Activated CD8-positive, alpha-beta memory T cell treated with anti-CD3 and anti-CD28 coated beads for 1 hour (primary cell): ENCODE results near the gene HELZ.
"Not testable (repeated sequence)": the region's sequence is repeated elsewhere in the genome, so short reads cannot be mapped to it uniquely, and the experiment has no call there.

Experiments
- DNase-seq, 2 donors: peaks; one replicate each; pipeline ENCODE4 v3.0.0-alpha.2; 2020; ENCODE audit warnings: low read depth in 1 of 2; ENCODE audit errors: extremely low read depth in 1 of 2

HELZ gene

DNA sequence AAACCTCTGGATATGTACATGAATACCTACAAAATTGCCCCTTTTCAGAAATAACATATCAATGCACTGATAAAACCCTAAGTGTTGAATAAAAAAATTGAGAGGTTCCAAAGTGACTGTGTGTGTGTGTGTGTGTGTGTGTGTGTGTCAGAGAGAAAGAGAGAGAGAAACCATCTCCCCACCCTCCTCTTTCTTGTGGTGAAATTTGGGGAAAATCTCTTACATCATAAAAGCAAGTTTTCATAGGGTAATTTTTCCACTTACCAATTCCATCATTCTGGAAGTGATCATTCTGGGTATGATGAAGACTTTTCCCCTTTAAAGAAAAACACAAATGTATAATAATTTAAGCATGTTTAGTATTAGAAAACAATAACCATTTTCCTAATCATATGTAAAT is 121.3 kb downstream of the HELZ start:
- no peak for DNase-seq

DNA sequence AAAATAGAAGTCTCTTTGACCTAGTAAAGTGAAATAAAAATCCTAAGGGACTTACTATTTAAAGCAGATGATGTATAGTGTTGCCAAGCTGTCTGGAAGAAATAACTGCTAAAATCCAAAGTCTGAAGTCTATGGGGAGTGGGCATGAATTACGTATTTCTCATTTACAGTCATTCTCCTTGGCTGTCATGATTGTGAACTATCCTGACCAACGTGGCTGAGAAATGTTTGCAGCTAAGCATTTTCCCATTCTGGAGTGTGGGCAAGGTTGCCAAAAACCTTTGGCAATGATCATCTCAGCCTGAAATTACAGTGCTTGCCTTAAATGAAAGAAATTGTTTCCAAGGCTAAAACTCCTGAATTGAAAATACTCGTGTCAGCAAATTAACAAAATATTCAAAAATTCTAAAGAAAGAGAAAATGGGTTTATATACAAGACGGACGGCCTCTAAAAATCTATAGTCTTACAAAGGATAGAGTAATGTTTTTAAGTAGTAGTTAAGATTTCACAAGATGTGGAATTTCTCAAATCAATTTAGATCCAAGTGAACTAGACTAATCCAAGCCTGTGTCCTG is 123.6 kb downstream of the HELZ start:
- DNase-seq = no peak

- DNase-seq = no peak
Measured at GRCh38 chr17:67119102-67119501, 125.9 kb downstream of the HELZ start.

DNA sequence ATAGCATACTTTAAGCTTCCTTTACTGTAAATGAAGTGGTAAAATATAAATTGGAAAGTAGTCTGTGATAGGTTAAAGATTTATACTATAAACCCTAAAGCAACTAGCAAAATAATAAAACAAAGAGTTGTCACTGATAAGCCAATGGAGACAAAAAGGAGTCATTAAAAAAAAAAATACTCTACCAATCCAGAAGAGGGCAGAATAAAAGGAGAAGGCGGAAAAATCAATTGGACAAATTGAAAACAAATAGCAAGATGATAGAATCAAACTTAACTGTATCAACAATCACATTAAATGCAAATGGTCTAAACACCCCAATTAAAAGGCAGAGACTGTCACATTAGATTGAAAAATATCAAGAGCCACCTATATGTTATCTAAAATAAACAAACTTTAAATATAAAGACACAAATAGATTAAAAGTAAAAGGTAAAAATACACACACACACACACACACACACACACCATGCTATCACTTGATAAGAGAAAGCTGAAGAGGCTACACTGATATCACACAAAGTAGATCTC is 128.9 kb downstream of the HELZ start:
- DNase-seq = no peak

DNA sequence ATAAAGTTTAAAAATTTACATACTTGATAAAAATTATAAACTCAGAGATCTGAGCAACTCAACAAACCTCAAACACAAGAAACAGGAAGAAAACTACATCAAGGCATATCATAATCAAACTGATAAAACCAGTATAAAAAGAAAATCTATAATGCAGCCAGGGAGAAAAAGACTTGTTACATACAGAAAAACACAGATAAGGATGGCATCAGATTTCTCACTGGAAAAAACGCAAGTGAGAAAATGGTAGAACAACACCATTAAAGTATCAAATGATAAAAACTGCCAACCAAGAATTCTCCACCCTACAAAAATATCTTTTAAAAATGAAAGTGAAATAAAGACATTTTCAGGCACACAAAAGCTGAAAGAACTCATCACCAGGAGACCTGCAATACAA is 129.6 kb downstream of the HELZ start:
- no peak for DNase-seq

DNA sequence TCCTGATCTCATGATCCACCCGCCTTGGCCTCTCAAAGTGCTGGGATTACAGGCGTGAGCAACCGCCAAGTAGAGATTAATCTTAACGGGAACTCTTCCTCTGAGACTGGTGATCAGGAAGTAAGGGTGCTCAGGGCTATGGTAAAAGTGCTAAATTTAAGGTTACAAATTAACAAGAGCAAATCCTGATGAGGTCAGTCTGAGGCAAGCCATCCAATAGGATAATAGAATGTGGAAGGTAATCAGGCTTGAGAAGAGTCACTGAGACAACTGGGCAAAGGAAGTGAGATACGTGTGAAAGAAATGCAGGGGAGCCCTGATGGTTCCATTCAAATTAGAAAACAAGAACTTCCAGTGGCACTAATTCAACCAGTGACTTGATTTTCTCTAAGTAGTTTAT is 131.5 kb downstream of the HELZ start:
- DNase-seq = no peak

DNA sequence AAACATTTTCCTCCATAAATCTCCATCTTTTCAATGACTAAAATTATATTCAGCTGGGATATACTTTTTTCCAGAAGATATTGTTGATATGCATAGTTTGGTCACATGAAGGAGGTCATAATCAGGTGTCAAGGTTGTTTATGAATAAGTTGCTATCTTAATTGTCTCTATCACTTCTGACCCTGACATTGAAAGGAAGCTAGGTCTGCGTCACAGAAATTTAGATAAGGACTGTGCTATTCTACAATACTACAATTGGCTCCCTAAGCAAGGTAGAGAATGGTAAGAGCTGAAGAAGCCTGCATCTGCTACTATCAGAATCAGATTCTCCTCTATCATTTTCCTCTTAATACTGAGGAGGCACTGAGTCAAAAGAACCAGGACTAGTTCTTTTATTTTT is 133.2 kb downstream of the HELZ start:
- DNase-seq = no peak

DNA sequence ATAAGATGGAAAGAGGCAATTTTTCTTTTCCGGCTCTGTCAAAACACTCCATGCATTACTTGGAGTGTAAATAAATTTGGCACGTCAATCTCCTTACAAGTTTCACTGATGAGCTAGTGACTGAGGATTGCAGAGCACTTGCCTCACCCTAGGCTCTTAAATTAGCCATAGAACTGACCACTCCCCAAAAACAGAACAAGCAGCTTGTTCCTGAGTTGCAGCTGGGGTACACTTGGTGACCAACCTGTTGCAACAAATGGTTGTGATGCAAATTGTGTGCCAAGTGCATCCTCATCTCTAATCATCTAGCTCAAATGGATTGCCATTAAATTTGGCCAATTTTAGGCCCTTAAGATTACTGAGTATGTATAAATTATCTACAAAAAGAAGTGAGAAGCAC is 133.7 kb downstream of the HELZ start:
- no peak for DNase-seq

GRCh38 chr17:67110619-67111018 is 134.4 kb downstream of the HELZ start:
- no peak for DNase-seq

GRCh38 chr17:67109111-67109510 is 135.9 kb downstream of the HELZ start:
- DNase-seq = no peak

- DNase-seq = no peak
Measured at GRCh38 chr17:67107811-67108775, 136.9 kb downstream of the HELZ start.

GRCh38 chr17:67107171-67107570 is 137.8 kb downstream of the HELZ start:
- DNase-seq = no peak

GRCh38 chr17:67105213-67105612 is 139.8 kb downstream of the HELZ start:
- DNase-seq = no peak

DNA sequence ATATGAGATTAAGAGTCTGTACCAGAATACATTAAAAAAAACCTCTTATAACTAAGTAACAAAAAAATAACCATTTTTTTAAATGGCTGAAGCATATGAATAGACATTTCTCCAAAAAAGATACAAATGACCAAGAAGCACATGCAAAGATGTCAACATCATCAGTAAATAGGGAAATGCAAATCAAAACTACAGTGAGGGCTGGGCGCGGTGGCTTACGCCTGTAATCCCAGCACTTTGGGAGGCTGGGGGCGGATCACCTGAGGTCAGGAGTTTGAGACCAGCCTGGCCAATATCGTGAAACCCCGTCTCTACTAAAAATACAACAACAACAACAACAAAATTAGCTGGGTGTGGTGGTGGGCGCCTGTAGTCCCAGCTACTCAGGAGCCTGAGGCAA is 140.4 kb downstream of the HELZ start:
- DNase-seq = not testable (repeated sequence)

GRCh38 chr17:67098006-67098405 is 147.0 kb downstream of the HELZ start:
- no peak for DNase-seq

DNA sequence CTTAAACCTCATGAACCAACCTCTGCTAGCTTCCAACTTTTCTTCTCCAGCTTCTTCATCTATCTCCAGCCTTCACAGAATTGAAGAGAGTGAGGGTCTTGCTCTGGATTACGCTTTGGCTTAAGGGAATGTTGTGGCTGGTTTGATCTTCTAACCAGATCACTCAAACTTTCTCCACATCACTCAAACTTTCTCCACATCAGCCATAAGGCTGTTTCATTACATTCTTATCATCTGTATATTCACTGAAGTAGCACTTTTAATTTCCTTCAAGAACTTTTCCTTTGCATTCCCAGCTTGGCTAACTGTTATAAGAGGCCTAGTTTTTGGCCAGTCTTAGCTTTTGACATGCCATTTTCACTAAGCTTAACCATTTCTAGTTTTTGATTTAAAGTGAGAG is 148.4 kb downstream of the HELZ start:
- no peak for DNase-seq

- no peak for DNase-seq
Measured at GRCh38 chr17:67095803-67096202, 149.2 kb downstream of the HELZ start.

GRCh38 chr17:67095291-67095690 is 149.7 kb downstream of the HELZ start:
- DNase-seq = not testable (repeated sequence)

- no peak for DNase-seq
Measured at GRCh38 chr17:67093348-67093747, 151.6 kb downstream of the HELZ start.

DNA sequence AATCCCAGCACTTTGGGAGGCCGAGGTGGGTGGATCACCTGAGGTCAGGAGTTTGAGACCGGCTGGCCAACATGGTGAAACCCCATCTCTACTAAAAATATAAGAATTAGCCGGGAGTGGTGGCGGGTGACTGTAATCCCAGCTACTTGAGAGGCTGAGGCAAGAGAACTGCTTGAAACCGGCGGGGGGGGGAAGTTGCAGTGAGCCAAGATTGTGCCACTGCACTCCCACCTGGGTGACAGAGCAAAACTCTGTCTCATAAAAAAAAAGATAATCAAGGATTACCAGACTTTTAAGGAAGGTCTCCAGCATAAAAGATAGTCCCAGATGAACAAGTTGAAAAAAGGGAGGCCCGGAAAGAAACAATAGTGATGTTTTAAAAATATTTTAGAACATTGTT is 152.3 kb downstream of the HELZ start:
- DNase-seq = not testable (repeated sequence)

GRCh38 chr17:67092291-67092690 is 152.7 kb downstream of the HELZ start:
- DNase-seq = no peak

DNA sequence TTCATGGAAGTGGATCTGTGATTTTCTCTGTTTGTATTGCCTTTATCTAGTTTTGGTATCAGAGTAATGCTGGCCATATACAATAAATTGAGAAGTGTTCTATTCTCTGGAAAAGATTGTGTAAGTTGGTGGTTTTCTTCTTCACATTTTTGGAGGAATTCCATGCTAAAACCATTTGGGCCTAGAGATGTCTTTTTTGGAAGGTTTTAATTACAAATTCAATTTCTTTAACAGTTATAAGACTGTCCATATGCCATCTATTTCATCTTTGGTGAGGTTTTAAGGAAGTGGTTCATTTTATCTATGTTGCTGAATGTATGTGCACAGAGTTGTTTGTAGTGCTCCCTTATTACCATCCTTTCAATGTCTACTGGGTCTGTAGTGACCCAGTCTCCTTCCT is 154.7 kb downstream of the HELZ start:
- no peak for DNase-seq
